Stimulated activated CD8-positive, alpha-beta memory T cell treated with anti-CD3 and anti-CD28 coated beads, Interleukin-7, amount 100 ng/mL, for 1 hour (primary cell): ENCODE results near the gene RNF157.
A peak's percentile ranks its signal among the peaks of the same experiment; 100 is the strongest.
"Not testable (repeated sequence)": the region's sequence is repeated elsewhere in the genome, so short reads cannot be mapped to it uniquely, and the experiment has no call there.

Experiments
- DNase-seq, 2 donors: peaks; one replicate each; pipeline ENCODE4 v3.0.0-alpha.2; 2020; ENCODE audit warnings: low read depth in 2 of 2

RNF157 gene

DNA sequence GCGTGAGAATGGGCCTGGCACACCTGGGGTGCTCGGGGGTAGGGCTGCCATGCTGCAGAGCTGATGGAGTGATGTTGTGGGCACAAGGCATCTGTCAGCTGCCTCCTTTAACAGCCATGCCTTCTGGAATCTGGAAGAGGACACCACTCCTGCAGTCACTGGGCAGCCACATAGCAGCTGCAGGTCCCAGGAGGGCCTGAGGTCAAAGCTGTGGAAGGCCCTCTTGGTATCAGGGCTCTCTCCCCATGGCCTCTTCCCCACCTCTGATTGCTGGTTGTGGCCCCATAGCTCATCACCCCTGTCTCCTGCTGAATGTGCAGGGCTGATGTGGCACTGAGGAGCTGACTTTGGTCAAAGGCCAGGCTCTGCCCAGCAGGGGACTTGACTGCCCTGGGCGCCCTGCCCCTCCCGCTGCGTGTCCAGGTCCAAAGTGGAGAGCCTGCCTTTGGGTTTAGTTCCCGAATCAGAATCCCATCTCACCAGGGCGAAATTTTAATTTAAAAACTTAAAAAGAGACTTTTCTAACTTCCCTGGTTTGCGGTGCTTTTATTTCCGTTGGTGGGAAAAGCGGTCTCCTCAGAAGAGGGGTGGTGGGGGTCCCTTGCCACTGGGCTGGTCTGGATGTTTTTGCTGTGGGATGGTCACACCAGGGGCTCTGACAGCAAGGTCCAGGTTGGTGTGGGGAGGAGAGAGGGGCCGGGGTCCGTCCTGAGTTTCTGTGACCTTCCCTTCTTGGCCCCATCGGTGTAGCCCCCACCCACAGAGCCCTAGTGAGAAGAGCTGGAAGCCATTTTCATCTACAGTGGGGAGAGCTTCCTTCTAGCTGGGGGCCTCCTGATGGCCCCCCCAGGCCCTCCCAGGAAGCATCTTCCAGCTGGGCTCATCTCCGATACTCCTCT lies 30.7 kb upstream of the RNF157 start:
- DNase-seq = no peak

- no peak for DNase-seq
Observed at GRCh38 chr17:76270127-76270592, 29.9 kb upstream of the RNF157 start.

DNA sequence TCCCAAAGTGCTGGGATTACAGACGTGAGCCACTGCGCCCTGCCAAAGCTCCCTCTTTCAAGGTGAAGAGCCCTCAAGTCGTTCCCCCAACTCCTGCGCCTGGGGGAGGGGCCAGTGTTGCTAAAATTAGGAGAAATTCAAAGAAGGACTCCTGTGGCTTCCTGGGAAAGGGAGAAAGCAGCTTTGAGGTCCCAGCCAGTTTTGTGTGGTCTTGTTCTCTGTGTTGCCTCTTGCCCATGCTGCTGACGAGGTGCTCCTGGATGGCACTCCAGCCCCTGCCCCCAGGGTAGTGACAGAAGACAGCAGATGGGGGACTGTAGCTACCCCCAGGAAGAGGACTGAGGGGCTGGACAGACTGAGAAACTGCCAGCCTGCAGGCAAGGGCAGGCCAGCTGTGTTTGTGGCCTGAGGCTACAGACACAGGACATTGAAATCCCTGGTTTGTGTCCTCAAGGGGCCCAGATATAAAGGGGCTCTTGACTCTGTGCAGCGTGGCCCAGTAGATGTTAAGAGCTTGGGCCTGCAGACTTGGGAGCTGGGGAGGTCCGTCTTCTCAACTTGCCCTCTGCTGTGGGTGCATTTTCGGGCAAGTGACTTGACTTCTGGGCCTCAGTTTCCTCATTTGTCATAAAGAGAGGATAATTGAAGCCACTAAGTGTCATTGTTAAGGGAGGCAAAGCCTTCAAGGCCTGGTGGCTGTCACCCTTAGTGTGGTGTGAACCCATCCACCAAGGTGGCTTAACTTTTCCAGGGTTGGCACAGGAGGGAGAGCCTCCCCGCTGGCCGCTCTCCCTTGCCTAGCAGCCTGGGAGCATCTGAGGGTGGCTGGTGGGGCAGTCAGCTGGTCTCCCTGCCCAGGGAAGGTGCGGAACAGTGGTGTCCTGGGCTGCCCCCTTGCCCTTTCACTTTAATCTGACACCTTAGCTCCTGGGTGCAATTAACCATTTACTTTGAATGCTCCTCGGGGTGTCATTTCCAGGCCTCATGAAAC lies 29.0 kb upstream of the RNF157 start:
- DNase-seq = no peak

DNA sequence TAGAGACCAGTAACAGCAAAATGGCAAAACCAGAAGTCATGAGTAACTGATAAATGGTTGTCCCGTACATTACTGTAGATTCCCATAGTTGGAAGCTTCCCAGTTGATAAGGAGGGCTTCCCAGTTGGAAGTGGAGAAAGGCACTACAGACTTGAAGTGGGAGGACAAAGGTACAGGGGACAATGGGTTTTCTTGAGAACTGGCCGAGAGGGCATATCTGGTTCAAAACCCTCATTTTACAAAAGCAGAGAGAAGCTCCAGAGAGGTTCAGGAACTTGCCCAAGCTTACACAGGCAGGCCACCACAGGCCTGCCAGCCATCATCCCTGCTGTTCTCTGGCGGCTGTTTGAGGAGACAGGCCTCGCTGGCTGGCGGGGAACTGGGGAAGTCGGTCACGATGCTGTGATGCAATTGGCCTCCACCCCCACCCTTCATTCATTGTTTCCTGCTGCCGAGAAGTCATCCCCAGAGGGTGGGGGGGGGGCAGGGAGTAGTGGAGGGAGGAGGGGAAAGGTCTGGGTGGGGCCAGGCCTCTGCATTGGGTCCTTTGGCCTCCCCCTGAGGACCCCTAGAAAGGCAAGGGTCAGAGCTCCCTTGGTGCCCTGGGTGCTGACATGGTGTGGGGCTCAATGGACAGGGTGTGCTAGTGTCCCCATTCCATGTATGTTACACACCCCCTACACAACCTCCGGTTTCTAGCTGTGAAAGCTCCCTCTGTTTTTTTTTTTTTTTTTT lies 27.9 kb upstream of the RNF157 start:
- DNase-seq = no peak

DNA sequence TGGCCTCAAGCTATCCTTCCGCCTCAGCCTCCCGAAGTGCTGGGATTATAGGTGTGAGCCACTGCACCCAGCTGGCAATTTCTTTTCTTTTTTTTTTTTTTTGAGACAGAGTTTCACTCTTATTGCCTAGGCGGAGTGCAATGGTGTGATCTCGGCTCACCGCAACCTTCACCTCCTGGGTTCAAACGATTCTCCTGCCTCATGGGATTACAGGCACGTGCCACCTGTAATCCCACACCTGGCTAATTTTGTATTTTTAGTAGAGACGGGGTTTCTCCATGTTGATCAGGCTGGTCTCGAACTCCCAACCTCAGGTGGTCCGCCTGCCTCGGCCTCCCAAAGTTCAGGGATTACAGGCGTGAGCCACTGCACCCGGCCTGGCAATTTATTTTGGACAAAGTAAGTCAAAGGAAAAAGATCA lies 27.3 kb upstream of the RNF157 start:
- not testable (repeated sequence) for DNase-seq

DNA sequence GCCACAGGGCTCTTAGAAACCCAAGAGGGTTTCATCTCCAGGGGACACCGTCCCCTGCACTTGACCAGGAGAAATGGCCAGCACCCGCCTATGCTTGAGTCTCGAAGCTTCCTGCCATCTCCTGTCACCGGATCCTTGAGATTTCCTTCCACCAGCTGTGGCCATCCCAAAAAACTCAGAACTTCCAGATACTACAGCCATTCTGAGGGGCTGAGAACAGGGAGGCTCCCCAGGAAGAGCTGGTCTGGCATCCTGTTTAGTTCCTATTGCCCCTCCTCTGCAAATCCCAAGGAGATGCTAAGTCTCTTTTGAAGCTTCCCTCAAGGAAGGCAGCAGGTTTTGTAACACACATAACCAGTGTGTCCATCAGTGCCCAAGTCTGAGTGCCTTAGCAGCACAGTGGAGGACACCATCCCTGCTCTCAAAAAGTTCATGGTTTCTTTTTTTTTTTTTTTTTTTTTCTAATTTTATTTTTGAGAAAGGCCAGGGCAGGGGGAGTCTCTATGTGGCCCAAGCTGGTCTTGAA lies 26.8 kb upstream of the RNF157 start:
- DNase-seq = no peak

- DNase-seq = no peak
Observed at GRCh38 chr17:76266244-76266938, 26.1 kb upstream of the RNF157 start.

DNA sequence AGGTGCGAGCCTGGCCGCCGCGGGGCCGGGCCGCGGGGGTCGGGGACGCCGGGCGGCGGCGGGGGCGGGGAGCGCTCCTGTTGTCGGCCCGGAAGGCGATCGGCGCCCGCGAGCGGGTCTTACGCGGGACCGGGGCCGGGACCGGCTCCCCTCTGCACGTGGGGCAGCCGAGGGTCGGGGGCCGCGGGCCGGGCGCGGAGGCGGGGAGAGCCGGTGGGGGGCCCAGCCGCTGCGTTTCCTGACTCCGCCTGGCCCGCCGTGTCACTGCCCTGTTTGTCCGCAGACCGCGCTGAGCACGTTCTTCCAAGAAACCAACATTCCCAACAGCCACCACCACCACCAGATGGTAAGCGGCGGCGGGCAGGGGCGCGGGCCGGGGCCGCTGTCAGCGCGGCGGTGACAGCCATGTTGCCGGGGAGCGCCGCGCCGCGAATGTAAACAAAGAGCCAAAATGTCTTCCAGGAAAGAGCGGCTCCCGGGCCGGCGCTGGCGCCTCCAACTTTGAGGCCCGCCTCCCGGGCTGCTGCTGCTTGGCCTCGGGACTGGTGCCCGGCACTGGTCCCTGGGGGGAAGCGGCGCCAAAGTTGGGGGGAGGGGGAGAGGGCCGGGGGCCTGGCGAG lies 25.4 kb upstream of the RNF157 start:
- DNase-seq = peak in 1 of 2 donors; percentile 37

GRCh38 chr17:76264755-76265623 lies 24.7 kb upstream of the RNF157 start, which contains the start of gene UBALD2:
TSS of gene UBALD2 (plus strand) at chr17:76265348. CDS start at chr17:76265506, 158 bp downstream.
- peak; percentile 97 to 98 for DNase-seq

DNA sequence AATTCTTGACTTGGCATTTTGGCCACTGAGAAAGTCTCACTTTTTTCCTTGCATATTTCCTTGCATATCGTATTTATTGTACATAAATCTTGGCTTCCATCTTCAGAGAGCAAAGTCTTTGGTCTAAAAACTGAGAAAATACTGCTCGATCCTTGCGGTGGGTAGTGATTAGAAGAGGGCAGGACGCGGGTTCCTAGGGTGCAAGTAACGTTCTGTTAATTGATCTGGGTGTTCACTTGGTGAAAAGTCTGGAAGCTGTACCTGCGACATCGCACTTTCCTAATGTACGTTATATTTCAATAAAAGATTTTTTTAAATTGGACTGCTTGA lies 24.1 kb upstream of the RNF157 start:
- DNase-seq = no peak

- no peak for DNase-seq
Observed at GRCh38 chr17:76263896-76264295, 23.6 kb upstream of the RNF157 start.

DNA sequence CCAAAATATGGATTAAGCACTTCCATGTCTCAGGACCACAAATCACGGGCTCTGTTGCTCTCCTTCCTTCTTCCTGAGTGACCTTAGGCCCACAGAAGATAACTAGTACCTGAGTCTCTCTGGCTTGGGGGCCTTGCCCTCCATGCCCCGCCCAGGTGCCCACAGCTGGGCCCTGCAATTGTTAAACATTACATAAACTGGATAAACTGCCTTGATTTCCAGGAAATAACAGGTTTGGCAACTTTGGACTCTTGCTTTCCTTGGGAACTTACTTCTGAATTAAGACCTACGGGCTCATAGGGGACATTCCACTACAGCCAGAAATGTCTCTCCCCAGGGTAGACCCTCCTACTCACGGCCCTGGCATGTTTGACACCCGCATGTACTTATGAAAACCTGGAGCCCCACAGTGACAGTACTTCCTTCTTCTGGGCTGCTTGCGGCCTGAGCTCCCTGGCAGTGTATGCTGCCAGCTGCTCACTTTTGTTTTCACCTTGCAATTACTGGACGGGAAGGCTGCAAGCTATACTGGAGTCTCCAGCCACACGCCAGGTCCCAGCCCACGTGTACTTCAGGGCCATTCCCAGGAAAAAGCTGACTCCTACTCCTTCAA lies 22.5 kb upstream of the RNF157 start:
- DNase-seq = no peak

DNA sequence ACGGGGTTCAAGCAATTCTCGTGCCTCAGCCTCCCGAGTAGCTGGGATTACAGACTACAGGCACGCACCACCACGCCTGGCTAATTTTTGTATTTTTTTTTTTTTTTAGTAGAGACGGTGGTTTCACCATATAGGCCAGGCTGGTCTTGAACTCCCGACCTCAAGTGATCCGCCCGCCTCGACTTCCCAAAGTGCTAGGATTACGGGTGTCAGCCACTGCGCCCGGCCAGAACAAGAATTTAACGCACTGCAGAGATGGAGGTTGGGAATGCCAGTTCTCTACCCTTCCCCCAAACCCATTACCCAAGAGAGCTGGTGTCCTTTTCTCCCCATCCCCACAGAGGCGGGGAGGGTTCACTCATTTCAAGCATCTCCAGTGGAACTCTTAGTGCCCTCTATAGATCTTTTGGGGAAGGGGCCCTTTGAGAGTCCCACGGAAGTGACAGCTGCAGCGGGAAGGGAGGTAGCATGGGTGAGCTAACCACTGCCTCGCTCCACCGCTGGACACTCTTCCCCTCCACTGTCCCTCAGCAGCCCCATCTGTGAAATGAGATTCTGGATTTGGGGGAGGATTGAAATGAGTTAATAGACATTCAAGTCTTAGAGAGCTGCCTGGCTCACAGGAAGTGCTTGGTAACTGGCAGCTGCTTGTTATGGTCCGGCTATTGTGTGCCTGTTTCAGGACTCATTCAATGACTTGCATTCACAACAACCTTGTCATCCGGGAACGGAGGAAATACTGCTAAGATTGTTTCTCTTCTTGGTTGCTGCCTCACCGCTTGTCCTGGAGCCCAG lies 21.3 kb upstream of the RNF157 start:
- DNase-seq = no peak

GRCh38 chr17:76260669-76261068 lies 20.4 kb upstream of the RNF157 start:
- DNase-seq = no peak

DNA sequence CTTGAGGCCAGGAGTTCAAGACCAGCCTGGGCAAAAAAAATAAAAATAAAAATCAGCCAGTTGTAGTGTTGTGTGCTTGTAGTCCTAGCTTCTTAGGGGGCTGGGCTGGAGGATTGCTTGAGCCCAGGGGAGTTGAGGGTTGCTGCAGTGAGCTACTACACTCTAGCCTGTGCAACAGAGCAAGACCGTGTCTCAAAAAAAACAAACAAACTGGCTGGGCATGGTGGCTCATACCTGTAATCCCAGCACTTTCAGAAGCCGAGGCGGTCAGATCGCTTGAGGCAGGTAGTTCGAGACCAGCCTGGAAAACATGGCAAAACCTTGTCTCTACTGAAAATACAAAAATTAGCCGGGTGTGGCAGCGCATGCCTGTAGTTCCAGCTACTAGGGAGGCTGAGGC lies 19.9 kb upstream of the RNF157 start:
- no peak for DNase-seq

GRCh38 chr17:76256430-76257050 lies 16.2 kb upstream of the RNF157 start:
- DNase-seq = not testable (repeated sequence)

DNA sequence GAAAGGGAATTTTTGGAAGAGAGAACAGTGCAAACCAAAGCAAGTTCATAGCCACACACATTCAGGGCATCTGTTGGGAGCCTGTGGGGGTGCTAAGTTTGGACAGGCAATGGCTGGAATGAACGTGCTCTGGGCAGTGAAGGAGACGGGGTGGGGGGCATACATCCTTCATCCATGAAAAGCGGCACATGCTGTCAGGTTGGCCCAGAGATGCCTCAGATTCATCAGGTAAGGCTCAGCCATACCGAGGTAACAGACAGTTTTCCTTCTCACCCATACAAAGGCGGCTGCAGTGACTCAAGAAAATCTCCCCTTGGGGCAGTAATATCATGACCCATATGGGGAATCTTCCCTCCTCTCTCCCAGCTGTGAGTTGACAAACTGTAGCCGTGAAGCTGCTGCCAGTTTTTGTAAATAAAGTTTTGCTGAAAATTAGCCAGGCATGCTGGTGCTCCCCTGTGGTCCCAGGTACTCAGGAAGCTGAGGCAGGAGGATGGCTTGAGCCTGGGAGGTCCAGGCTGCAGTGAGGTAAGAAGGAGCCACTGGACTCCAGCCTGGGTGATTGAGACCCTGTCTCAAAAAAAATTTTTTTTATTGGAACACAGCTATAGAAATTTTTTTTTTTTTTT lies 15.6 kb upstream of the RNF157 start:
- DNase-seq = no peak
